Trophoblast cell (in vitro differentiated cells and primary cell): ENCODE data around the gene RANBP3L.

Source experiments
- DNase-seq, 2 donors: peaks; one replicate each; pipeline ENCODE4 v3.0.0-alpha.2; 2016
- H2AFZ ChIP-seq: 2 replicates; pipeline ENCODE4 v1.6.1; 2013; ENCODE audit warnings: low read length, moderate library complexity, mild to moderate bottlenecking; ENCODE audit not compliant: insufficient read depth, poor library complexity
- H2AK5ac ChIP-seq: 2 replicates; pipeline ENCODE4 v1.6.1; 2013; ENCODE audit warnings: mild to moderate bottlenecking, low read length
- H2BK120ac ChIP-seq: 2 replicates; pipeline ENCODE4 v1.6.1; 2013; ENCODE audit warnings: low read length, mild to moderate bottlenecking, moderate library complexity; ENCODE audit not compliant: insufficient read depth, poor library complexity
- H2BK12ac ChIP-seq: 2 replicates; pipeline ENCODE4 v1.6.1; 2013; ENCODE audit warnings: mild to moderate bottlenecking, low read length, moderate library complexity
- H2BK5ac ChIP-seq: 2 replicates; pipeline ENCODE4 v1.6.1; 2013; ENCODE audit warnings: low read length, low read depth, moderate library complexity, mild to moderate bottlenecking; ENCODE audit not compliant: poor library complexity
- H3K14ac ChIP-seq: 2 replicates; pipeline ENCODE4 v1.6.1; 2013; ENCODE audit warnings: mild to moderate bottlenecking, low read length
- H3K18ac ChIP-seq: 2 replicates; pipeline ENCODE4 v1.6.1; 2013; ENCODE audit warnings: mild to moderate bottlenecking, low read length
- H3K23ac ChIP-seq: 2 replicates; pipeline ENCODE4 v1.6.1; 2013; ENCODE audit warnings: low read length
- H3K27ac ChIP-seq: 2 replicates; pipeline ENCODE4 v1.5.1; 2013; ENCODE audit warnings: low read depth, mild to moderate bottlenecking, inconsistent platforms, low read length, moderate library complexity
- H3K27me3 ChIP-seq: 2 replicates; pipeline ENCODE4 v1.6.1; 2013; ENCODE audit warnings: inconsistent platforms, mild to moderate bottlenecking, low read length, moderate library complexity; ENCODE audit not compliant: insufficient read depth
- H3K36me3 ChIP-seq, 2 experiments: 1 replicate in 1 of 2; 2 replicates in 1 of 2; pipeline ENCODE4 v1.6.1; 2013; ENCODE audit warnings: low read length in 2 of 2, mild to moderate bottlenecking in 2 of 2, moderate library complexity in 1 of 2; ENCODE audit not compliant: insufficient read depth in 2 of 2, control insufficient read depth in 1 of 2
- H3K4ac ChIP-seq: 2 replicates; pipeline ENCODE4 v1.6.1; 2013; ENCODE audit warnings: low read depth, mild to moderate bottlenecking, low read length, moderate library complexity
- H3K4me1 ChIP-seq, 2 experiments: 1 replicate in 1 of 2; 2 replicates in 1 of 2; pipeline ENCODE4 v1.6.1; 2013; ENCODE audit warnings: low read length in 2 of 2, mild to moderate bottlenecking in 2 of 2, moderate library complexity in 1 of 2; ENCODE audit not compliant: insufficient read depth in 2 of 2, control insufficient read depth in 1 of 2
- H3K4me2 ChIP-seq: 2 replicates; pipeline ENCODE4 v1.6.1; 2013; ENCODE audit warnings: inconsistent platforms, mild to moderate bottlenecking, low read length, moderate library complexity
- H3K4me3 ChIP-seq: 2 replicates; pipeline ENCODE4 v1.5.1; 2013; ENCODE audit warnings: mild to moderate bottlenecking, low read depth, low read length, inconsistent platforms
- H3K79me1 ChIP-seq: one replicate; pipeline ENCODE4 v1.6.1; 2013; ENCODE audit warnings: low read length
- H3K79me2 ChIP-seq: 2 replicates; pipeline ENCODE4 v1.6.1; 2013; ENCODE audit warnings: low read length, mild to moderate bottlenecking; ENCODE audit not compliant: control insufficient read depth, insufficient read depth, poor library complexity
- H3K9ac ChIP-seq: 2 replicates; pipeline ENCODE4 v1.6.1; 2013; ENCODE audit warnings: mild to moderate bottlenecking, low read length
- H3K9me3 ChIP-seq: 2 replicates; pipeline ENCODE4 v1.6.1; 2013; ENCODE audit warnings: low read depth, mild to moderate bottlenecking, control low read depth, inconsistent platforms, low read length; ENCODE audit not compliant: insufficient read depth
- H4K12ac ChIP-seq: 2 replicates; pipeline ENCODE4 v1.6.1; 2013; ENCODE audit warnings: low read depth, mild to moderate bottlenecking, low read length, moderate library complexity
- H4K8ac ChIP-seq: 2 replicates; pipeline ENCODE4 v1.6.1; 2013; ENCODE audit warnings: low read depth, mild to moderate bottlenecking, low read length, moderate library complexity
- H4K91ac ChIP-seq: one replicate; pipeline ENCODE4 v1.6.1; 2013; ENCODE audit warnings: low read depth, mild to moderate bottlenecking, low read length, moderate library complexity
- WGBS: extraction: QIAGEN DNeasy Blood & Tissue Kit; methylation state at CpG from one replicate; pipeline ENCODE4 v1.1.7; 2013; ENCODE audit warnings: missing lambda C conversion rate; ENCODE audit not compliant: insufficient read length, insufficient coverage; ENCODE audit errors: extremely low coverage; 5-methylcytosine and 5-hydroxymethylcytosine counted together

The RANBP3L gene

GRCh38 chr5:36253575-36253974 is 48.1 kb downstream of the RANBP3L start:
- Histone ChIP-seq H4K12ac (no peak overlapping the region), H2AK5ac (no peak overlapping the region), H2BK5ac (no peak overlapping the region), H2AFZ (no peak overlapping the region), H3K79me2 (no peaks in the 10 kb centered on the region), H3K14ac (no peak overlapping the region), H3K23ac (no peak overlapping the region), H4K91ac (no peak overlapping the region), H3K9ac (no peak overlapping the region), H3K27me3 (no peaks in the 10 kb centered on the region), H3K36me3 (no peaks in the 10 kb centered on the region), H2BK12ac (no peak overlapping the region), H3K4me1 (no peaks in the 10 kb centered on the region), H4K8ac (no peak overlapping the region), H3K79me1 (no peaks in the 10 kb centered on the region), H3K4me3 (no peak overlapping the region), H3K27ac (no peak overlapping the region), H2BK120ac (no peak overlapping the region), H3K4ac (no peak overlapping the region), H3K9me3 (no peaks in the 10 kb centered on the region), H3K18ac (no peak overlapping the region), H3K4me2 (no peak overlapping the region)
- no peak for DNase-seq
- no CpG with 5 or more reads among the region's 4 CpGs for WGBS

DNA sequence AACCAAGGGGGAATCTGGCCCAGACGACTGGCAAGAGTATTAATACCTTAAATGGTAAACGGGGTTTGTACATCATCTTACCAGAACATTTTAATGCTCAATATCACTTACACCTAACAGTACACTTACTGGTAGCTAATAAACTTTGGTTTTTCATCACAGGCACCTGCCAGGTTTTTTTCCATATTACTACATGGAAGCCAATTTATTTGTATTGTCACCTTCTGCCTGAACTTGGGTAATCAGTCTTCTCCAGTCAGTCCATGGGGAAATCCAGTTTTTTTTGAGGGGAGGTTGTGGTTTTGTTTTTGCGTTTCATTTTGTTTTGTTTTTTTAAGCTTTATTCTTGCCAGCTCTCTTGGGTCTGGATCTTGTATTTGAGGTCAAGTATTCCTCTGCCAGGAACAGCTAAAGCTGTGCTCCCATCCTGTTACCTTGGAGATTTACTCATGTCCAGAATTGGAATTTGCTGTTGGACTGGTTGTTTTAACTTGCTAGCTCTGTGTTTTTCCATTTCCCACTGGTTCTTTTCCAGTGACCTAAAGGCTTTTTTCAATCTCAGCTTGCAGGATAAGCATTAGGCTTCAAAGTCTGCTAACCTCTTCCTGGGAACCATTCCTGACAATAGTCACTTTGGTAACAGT is 48.9 kb downstream of the RANBP3L start:
- H3K14ac ChIP-seq, result no peak overlapping the region
- no peak overlapping the region for H3K4me3 ChIP-seq
- no peak overlapping the region for H3K27ac ChIP-seq
- H2AFZ ChIP-seq, result no peak overlapping the region
- no peaks in the 10 kb centered on the region for H3K36me3 ChIP-seq
- H4K12ac ChIP-seq, result no peak overlapping the region
- no peak overlapping the region for H3K4me2 ChIP-seq
- no peaks in the 10 kb centered on the region for H3K79me2 ChIP-seq
- no CpG with 5 or more reads among the region's 3 CpGs for WGBS
- no peak overlapping the region for H2BK5ac ChIP-seq
- no peaks in the 10 kb centered on the region for H3K79me1 ChIP-seq
- no peak overlapping the region for H4K8ac ChIP-seq
- H2BK120ac ChIP-seq, result no peak overlapping the region
- no peak for DNase-seq
- no peaks in the 10 kb centered on the region for H3K27me3 ChIP-seq
- no peaks in the 10 kb centered on the region for H3K4me1 ChIP-seq
- no peak overlapping the region for H3K18ac ChIP-seq
- H4K91ac ChIP-seq, result no peak overlapping the region
- H3K9ac ChIP-seq, result no peak overlapping the region
- H3K4ac ChIP-seq, result no peak overlapping the region
- no peaks in the 10 kb centered on the region for H3K9me3 ChIP-seq
- H3K23ac ChIP-seq, result no peak overlapping the region
- no peak overlapping the region for H2BK12ac ChIP-seq
- H2AK5ac ChIP-seq, result no peak overlapping the region

DNA sequence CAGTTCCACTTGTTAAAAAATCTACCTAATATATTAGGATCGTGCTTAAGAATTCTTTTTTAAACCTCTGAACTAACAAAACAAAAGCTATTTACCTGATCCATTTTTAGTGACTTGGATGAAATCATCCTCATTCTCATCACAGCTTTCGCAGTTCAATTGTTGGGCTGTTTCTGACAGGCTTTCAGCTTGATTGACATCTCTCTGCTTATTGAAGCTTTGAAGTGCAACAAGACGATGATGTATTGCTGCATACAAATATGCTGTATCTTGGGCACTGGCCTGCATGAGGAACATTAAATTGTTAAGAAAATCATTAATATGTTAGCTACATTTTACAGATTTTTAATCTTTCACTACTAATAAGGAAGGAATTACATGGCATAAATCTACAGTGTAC is 50.5 kb downstream of the RANBP3L start:
- Histone ChIP-seq H3K79me2 (no peaks in the 10 kb centered on the region), H4K91ac (no peak overlapping the region), H2BK12ac (no peak overlapping the region), H3K9ac (no peak overlapping the region), H4K8ac (no peak overlapping the region), H2AFZ (no peak overlapping the region), H3K18ac (no peak overlapping the region), H2BK120ac (no peak overlapping the region), H3K4ac (no peak overlapping the region), H3K4me2 (no peak overlapping the region), H3K9me3 (no peaks in the 10 kb centered on the region), H3K79me1 (no peaks in the 10 kb centered on the region), H3K27ac (no peak overlapping the region), H2BK5ac (no peak overlapping the region), H3K4me1 (no peaks in the 10 kb centered on the region), H3K14ac (no peak overlapping the region), H4K12ac (no peak overlapping the region), H3K36me3 (no peaks in the 10 kb centered on the region), H2AK5ac (no peak overlapping the region), H3K27me3 (no peaks in the 10 kb centered on the region), H3K23ac (no peak overlapping the region), H3K4me3 (no peak overlapping the region)
- DNase-seq, result no peak
- WGBS, result no CpG with 5 or more reads among the region's 3 CpGs

GRCh38 chr5:36250427-36250826 is 51.3 kb downstream of the RANBP3L start:
- no peak overlapping the region for H2AFZ ChIP-seq
- H3K27ac ChIP-seq, result no peak overlapping the region
- WGBS, result no CpG with 5 or more reads among the region's 4 CpGs
- no peaks in the 10 kb centered on the region for H3K9me3 ChIP-seq
- H3K4me2 ChIP-seq, result no peak overlapping the region
- H2AK5ac ChIP-seq, result no peak overlapping the region
- H3K79me1 ChIP-seq, result no peaks in the 10 kb centered on the region
- no peak overlapping the region for H4K91ac ChIP-seq
- no peak overlapping the region for H2BK120ac ChIP-seq
- no peak overlapping the region for H4K8ac ChIP-seq
- H3K14ac ChIP-seq, result no peak overlapping the region
- H2BK12ac ChIP-seq, result no peak overlapping the region
- no peak overlapping the region for H3K4me3 ChIP-seq
- no peaks in the 10 kb centered on the region for H3K36me3 ChIP-seq
- no peak overlapping the region for H3K9ac ChIP-seq
- no peaks in the 10 kb centered on the region for H3K4me1 ChIP-seq
- H3K18ac ChIP-seq, result no peak overlapping the region
- no peaks in the 10 kb centered on the region for H3K79me2 ChIP-seq
- H3K27me3 ChIP-seq, result no peaks in the 10 kb centered on the region
- no peak for DNase-seq
- no peak overlapping the region for H2BK5ac ChIP-seq
- no peak overlapping the region for H3K4ac ChIP-seq
- H4K12ac ChIP-seq, result no peak overlapping the region
- no peak overlapping the region for H3K23ac ChIP-seq
